ENCODE results near the gene AMPD3. TPM values are rescaled to one million over a fixed set of nuclear protein-coding genes. Genes with fewer than 3 reads are reported as not detected.

Gene AMPD3
- total RNA-seq, 3 donors from 2014 or later, result 6.2 to 6.6 (median 6.4) TPM

- DNase-seq (ENCODE audit: low spot score in 2 of 2), result peak in 1 of 2 donors; percentile 27
Measured at GRCh38 chr11:10486161-10486840, 31.2 kb downstream of the AMPD3 start.

DNA sequence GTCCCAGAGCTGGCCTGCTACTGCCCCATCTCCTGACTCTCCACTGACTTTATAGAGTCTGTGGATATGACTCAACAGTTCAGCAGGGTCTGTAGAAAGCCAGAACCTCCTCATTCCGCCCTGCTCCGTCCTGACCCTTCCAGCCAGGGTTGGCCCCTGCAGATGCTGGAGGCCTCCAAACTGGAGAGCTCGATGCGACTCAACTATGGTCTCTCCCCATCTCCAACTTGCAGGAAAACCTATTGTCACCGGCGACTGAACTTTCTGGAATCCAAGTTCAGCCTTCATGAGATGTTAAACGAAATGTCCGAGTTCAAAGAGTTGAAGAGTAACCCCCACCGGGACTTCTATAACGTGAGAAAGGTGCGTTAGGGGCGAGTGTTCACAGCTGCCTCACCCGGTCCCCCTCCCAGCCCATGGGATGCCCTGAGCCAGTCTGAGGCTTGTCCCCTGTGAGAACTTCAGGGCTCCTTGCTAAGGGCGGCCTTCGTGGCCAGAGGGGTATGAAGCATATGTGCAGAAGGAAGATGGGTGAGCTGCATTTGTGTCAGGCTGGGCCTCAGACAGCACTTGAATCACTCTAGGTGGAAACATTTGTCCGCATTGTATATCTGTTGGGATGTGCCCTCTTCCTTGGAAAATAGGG lies 32.1 kb downstream of the AMPD3 start:
- DNase-seq (ENCODE audit: low spot score in 2 of 2), result peak; percentile 6 to 30
- no peak overlapping the region for H3K4me3 ChIP-seq

More at GRCh38 chr11:10486161-10486840, 31.2 kb downstream of the AMPD3 start:
- no peaks in the 10 kb centered on the region for H3K27me3 ChIP-seq
- intact Hi-C loops (cut with DNase I; ENCODE audit: low total_unique reads), result no loop called here
- H3K36me3 ChIP-seq, result no peaks in the 10 kb centered on the region
- no peak overlapping the region for H3K27ac ChIP-seq
- H3K9me3 ChIP-seq, result no peaks in the 10 kb centered on the region
- no peak overlapping the region for H3K4me3 ChIP-seq
- TF ChIP-seq, protein P1, sequence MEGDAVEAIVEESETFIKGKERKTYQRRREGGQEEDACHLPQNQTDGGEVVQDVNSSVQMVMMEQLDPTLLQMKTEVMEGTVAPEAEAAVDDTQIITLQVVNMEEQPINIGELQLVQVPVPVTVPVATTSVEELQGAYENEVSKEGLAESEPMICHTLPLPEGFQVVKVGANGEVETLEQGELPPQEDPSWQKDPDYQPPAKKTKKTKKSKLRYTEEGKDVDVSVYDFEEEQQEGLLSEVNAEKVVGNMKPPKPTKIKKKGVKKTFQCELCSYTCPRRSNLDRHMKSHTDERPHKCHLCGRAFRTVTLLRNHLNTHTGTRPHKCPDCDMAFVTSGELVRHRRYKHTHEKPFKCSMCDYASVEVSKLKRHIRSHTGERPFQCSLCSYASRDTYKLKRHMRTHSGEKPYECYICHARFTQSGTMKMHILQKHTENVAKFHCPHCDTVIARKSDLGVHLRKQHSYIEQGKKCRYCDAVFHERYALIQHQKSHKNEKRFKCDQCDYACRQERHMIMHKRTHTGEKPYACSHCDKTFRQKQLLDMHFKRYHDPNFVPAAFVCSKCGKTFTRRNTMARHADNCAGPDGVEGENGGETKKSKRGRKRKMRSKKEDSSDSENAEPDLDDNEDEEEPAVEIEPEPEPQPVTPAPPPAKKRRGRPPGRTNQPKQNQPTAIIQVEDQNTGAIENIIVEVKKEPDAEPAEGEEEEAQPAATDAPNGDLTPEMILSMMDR (IDR thresholded peaks at IDR 0.05), result no peak
- TF ChIP-seq POLR2A (IDR thresholded peaks at IDR 0.05), result no peak
- TF ChIP-seq POLR2AphosphoS5 (IDR thresholded peaks at IDR 0.05), result no peak
- no peaks in the 10 kb centered on the region for H3K4me1 ChIP-seq

DNA sequence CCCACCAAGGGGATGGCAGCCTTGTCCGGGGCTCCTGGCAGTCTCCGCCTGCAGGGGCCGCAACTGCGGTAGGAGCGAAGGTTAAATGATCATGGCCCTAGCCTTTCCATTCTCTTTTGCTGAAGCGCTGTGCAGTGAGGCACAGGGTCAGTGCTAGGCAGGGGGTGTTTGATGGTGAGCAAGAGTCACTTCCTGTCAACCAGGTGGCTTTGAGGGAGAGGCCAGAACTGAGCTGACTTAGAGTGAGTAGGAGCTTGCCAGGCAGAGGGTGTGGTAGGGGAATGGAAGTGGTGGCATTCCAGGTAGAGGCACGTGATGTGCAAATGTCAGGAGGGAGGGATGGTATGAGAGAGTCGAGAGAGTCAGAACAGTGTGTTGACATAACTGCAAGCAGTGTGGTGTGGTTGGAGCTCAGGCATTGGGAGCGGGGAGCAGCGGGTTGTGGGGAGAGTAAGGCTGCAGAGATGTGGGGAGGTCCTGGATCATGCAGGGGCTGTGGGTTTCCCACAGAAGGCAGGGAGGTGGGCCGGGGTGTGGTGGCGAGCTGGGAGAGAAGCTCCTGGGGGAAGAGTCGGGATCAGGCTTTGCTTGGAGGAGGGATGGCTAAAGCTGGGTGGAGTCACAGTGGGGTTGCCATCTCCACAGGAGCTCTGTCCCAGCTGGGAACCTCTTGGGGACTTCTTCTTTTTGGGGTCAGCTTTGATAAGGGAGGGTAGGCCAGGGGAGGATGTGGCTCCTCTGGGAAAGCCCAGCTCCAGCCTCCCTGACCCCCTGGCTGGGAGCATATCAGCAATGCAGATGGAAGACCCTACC lies 33.3 kb downstream of the AMPD3 start:
- no peak overlapping the region for H3K4me3 ChIP-seq
- no peaks in the 10 kb centered on the region for H3K4me1 ChIP-seq
- TF ChIP-seq, protein P1 (IDR thresholded peaks at IDR 0.05), result no peak
- no peak for TF ChIP-seq POLR2A (IDR thresholded peaks at IDR 0.05)
- no peak for TF ChIP-seq POLR2AphosphoS5 (IDR thresholded peaks at IDR 0.05)
- H3K9me3 ChIP-seq, result no peaks in the 10 kb centered on the region
- intact Hi-C loops (cut with DNase I; ENCODE audit: low total_unique reads), result no loop called here
- no peaks in the 10 kb centered on the region for H3K36me3 ChIP-seq
- peak in 1 of 2 donors; percentile 33 for DNase-seq (ENCODE audit: low spot score in 2 of 2)
- H3K27me3 ChIP-seq, result no peaks in the 10 kb centered on the region
- no peak overlapping the region for H3K27ac ChIP-seq

More for the DNA sequence above, 32.1 kb downstream of the AMPD3 start:
- Histone ChIP-seq H3K4me1 (no peaks in the 10 kb centered on the region), H3K36me3 (no peaks in the 10 kb centered on the region), H3K27ac (no peak overlapping the region), H3K9me3 (no peaks in the 10 kb centered on the region), H3K27me3 (no peaks in the 10 kb centered on the region)
- TF ChIP-seq POLR2A (IDR thresholded peaks at IDR 0.05) (no peak), POLR2AphosphoS5 (IDR thresholded peaks at IDR 0.05) (no peak)
- TF ChIP-seq, protein P1 (IDR thresholded peaks at IDR 0.05), result no peak
- intact Hi-C loops (cut with DNase I; ENCODE audit: low total_unique reads), result no loop called here

- no peaks in the 10 kb centered on the region for H3K27me3 ChIP-seq
- TF ChIP-seq POLR2A (IDR thresholded peaks at IDR 0.05), result no peak
- no peak for TF ChIP-seq POLR2AphosphoS5 (IDR thresholded peaks at IDR 0.05)
- TF ChIP-seq, protein P1 (IDR thresholded peaks at IDR 0.05), result no peak
- no peaks in the 10 kb centered on the region for H3K4me1 ChIP-seq
- no peak overlapping the region for H3K4me3 ChIP-seq
- H3K27ac ChIP-seq, result no peak overlapping the region
- no peaks in the 10 kb centered on the region for H3K9me3 ChIP-seq
- peak in 1 of 2 donors; percentile 10 for DNase-seq (ENCODE audit: low spot score in 2 of 2)
- intact Hi-C loops (cut with DNase I; ENCODE audit: low total_unique reads), result no loop called here
- no peaks in the 10 kb centered on the region for H3K36me3 ChIP-seq
Measured at GRCh38 chr11:10488934-10489691, 34.0 kb downstream of the AMPD3 start.
